ENCODE results near the gene TAB2.

GRCh38 chr6:149453597-149454345 lies 136.3 kb downstream of the TAB2 start:
- TF ChIP-seq CTCF (conservative IDR thresholded peaks at IDR 0.05; ENCODE audit: low read depth in 2 of 2) (no peak), POLR2AphosphoS5 (IDR thresholded peaks at IDR 0.05; ENCODE audit: low read depth) (no peak), REST (IDR thresholded peaks at IDR 0.05; ENCODE audit: unreplicated experiment) (no peak)
